BLaER1 treated with 17β-estradiol and CSF1 and Interleukin-3, amounts not matched to agents 10 nM and 100 nM (cell line): ENCODE results near the gene CARF.

Source experiments
- H3K27ac ChIP-seq, 11 experiments: shearing (Covaris generic); formaldehyde crosslinking; 2 replicates each; pipeline ENCODE4 v1.8.1; 2022
- H3K27me3 ChIP-seq, 11 experiments: shearing (Covaris generic); formaldehyde crosslinking; 2 replicates each; pipeline ENCODE4 v1.8.1; 2022
- H3K36me3 ChIP-seq, 11 experiments: shearing (Covaris generic); formaldehyde crosslinking; 2 replicates each; pipeline ENCODE4 v1.8.1; 2022
- H3K4me1 ChIP-seq, 10 experiments: shearing (Covaris generic); formaldehyde crosslinking; 2 replicates each; pipeline ENCODE4 v1.8.1; 2022
- H3K4me2 ChIP-seq, 11 experiments: shearing (Covaris generic); formaldehyde crosslinking; 2 replicates each; pipeline ENCODE4 v1.8.1; 2022
- H3K4me3 ChIP-seq, 10 experiments: shearing (Covaris generic); formaldehyde crosslinking; 2 replicates each; pipeline ENCODE4 v1.8.1; 2022
- H3K9ac ChIP-seq, 11 experiments: shearing (Covaris generic); formaldehyde crosslinking; 2 replicates each; pipeline ENCODE4 v1.8.1; 2022
- H3K9me3 ChIP-seq, 11 experiments: shearing (Covaris generic); formaldehyde crosslinking; replicated peaks in 1 of 11; 2 replicates each; pipeline ENCODE4 v1.8.1; 2022
- H4K20me1 ChIP-seq, 11 experiments: shearing (Covaris generic); formaldehyde crosslinking; 2 replicates each; pipeline ENCODE4 v1.8.1; 2022
- Cebpa-rat ChIP-seq, 11 experiments: shearing (Covaris generic); IDR thresholded peaks; 2 replicates each; pipeline ENCODE4 v1.8.1; 2022

CARF gene, protein sequence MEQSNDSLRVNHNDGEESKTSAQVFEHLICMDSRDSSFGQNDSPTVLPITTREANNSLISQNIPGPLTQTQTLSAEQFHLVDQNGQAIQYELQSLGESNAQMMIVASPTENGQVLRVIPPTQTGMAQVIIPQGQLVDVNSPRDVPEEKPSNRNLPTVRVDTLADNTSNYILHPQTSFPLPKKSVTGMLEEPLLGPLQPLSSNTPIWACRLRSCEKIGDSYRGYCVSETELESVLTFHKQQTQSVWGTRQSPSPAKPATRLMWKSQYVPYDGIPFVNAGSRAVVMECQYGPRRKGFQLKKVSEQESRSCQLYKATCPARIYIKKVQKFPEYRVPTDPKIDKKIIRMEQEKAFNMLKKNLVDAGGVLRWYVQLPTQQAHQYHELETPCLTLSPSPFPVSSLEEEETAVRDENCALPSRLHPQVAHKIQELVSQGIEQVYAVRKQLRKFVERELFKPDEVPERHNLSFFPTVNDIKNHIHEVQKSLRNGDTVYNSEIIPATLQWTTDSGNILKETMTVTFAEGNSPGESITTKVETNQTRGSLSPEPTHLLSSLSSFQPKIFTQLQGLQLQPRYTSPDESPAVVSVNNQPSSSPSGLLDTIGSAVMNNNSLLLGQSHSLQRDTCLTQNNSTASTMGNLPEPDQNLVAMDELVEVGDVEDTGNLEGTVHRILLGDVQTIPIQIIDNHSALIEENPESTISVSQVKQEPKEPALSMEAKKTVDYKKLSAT

DNA sequence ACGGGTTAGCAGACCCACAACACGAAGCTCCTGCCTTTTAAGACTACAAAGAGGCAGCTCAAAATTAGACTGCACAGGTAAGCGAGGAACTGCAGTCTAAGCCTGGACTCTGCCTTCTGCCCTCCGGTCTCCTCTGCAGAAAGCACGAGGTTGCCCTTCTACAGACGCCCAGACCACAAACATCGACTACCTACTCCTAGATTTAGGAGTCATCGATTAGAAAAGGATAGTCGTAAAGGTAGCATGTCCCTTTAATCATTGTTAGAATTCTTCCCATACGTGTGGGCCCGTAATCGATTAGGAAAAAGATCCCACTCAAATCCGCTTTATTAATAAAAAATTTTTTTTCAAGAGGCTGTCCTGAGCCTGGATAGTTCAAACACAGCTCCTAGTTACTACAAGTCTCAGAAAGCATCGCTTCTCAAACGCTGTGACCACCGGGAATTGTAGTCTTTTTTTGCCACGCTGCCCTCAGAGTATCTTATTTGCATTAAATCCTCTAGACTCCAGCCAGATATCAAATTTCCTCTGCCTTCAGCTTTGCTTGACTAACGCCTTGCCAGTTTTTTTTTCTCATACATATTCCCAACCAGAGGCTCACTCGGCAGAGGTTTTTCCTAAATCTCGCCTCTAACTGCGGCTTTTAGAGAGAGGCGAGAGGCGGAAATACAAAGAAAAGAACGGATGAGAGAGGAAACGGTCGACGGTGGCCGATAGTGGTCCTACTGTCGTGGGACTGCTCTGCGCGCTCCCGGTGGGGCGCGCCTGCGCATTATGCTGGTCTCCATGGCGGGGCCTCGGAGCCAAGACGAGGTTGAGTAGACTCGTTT is at the start of gene CARF, which contains the start of gene WDR12:
Gene CARF (plus strand): TSS at position 764 of the 830 bp plus-strand sequence. CDS start 29,628 bp downstream, outside the sequence.
Gene WDR12 (minus strand): TSS at position 162 of the 830 bp plus-strand sequence. CDS start 197 bp downstream, outside the sequence.
- Histone ChIP-seq H3K27ac (peak within 1 kb of the TSS; percentile 69 to 97 (median 91)), H3K4me2 (peak within 1 kb of the TSS; percentile 86 to 97 (median 90)), H3K9ac (peak within 1 kb of the TSS; percentile 80 to 94 (median 89)), H3K4me1 (peaks cover 25 to 35% (median 31%) of the 10 kb centered on the region in 10 experiments), H3K9me3 (no peaks in the 10 kb centered on the region; a peak in 2 of 22 replicates), H3K36me3 (peaks cover 0 to 30% (median 20%) of the 10 kb centered on the region in 11 experiments; a peak in 18 of 22 replicates), H3K4me3 (peak within 1 kb of the TSS; percentile 75 to 89 (median 81)), H4K20me1 (peaks cover 0 to 31% (median 19%) of the 10 kb centered on the region in 11 experiments; a peak in 11 of 22 replicates), H3K27me3 (no peaks in the 10 kb centered on the region)
- TF ChIP-seq Cebpa-rat (IDR thresholded peaks at IDR 0.05) = no peak

DNA sequence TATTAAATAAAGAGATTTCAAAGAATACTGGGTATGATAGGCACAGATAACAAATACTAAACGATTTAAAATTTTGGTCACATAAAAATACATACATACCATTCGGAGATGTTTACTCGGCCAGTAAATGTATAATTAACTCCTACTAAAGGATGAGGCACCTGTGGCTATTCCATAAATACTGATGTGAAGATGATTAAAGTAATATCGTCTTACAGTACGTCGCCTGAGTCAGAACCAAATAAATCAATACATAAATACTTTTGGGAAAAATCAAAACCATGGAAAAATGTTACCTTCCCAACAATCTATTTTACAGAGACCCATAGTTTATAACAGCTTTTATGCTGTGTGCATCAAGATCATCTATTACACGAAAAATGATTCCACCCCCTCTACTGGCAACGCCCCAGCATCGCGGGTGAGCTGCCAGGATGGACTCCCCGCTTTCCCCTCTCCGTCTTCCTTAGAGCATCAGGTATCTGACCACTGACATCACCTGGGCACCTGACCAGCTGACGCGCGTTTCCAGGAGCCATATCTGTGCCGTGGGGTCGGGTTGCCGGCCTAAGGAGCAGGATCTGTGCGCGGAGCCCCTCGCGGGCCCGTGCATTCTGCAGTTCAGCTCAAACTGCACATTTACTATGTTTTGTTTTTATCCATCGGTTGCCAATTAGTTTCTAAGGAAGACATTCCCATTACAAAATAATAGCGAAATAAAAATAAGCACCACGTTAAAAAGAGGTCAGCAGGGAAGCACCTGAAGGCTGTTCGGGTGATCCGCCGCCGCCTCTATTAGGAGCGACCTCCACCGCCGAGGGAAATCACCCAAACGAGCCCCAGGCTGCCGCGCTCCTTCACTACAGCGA is 41.4 kb upstream of the CARF start:
- H3K4me3 ChIP-seq = peak overlapping the region; percentile 67 to 95 (median 84)
- H3K4me2 ChIP-seq = peak overlapping the region; percentile 81 to 97 (median 88)
- no peaks in the 10 kb centered on the region for H3K27me3 ChIP-seq
- peaks cover 0 to 5% (median 0%) of the 10 kb centered on the region in 10 experiments; a peak in 3 of 20 replicates for H3K4me1 ChIP-seq
- peak overlapping the region; percentile 37 to 89 (median 84); a peak in 21 of 22 replicates for H3K27ac ChIP-seq
- no peak for TF ChIP-seq Cebpa-rat (IDR thresholded peaks at IDR 0.05)
- no peaks in the 10 kb centered on the region for H3K36me3 ChIP-seq
- H3K9me3 ChIP-seq = no peaks in the 10 kb centered on the region
- H3K9ac ChIP-seq = peak overlapping the region; percentile 80 to 92 (median 87)
- no peaks in the 10 kb centered on the region for H4K20me1 ChIP-seq

DNA sequence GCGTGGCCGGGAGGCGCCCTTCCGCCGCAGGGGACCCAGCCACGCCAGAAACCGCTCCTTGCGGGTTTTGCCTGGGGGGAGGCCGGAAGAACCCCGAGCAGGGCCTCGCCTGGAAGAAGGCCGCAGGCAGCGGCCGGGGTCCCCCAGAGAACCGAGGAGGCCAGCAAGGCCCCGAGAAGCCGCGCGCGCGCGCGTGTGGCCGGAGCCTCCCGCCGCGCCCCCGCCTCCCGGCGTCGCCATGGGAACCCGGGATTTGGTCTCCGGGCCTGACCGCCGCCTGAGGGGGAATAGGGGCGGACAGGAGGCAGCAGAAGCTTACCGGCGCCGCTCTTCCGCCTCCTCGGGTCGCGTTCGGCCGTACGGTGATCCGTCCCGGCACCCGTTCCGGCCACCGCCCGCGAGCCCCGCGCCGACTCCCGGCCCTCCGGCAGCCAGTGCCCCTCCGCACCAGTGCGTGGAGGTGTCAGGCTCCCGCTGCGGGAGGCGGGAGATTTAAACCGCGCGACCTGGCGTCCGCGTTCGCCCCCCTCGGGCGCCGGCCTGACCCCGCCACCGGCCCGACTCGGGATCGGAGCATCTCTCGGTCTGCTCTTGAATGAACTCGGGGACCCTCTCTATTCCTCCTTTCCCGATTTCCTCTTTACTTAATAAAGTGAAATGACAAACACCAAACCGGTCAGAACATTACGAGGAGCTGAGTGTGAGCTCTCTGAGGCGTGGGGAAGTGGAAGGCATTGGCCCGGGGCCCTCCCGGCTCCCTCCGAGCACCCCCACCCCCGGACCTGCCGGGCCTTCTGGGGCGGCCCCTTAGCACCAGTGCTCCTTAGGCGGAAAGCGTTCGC is 40.6 kb upstream of the CARF start, which contains the start of gene ICA1L:
Gene ICA1L (minus strand): TSS at position 467 of the 842 bp plus-strand sequence. CDS start 42,757 bp downstream, outside the sequence.
- Histone ChIP-seq H3K4me2 (peak within 1 kb of the TSS; percentile 81 to 97 (median 88)), H3K27ac (peak within 1 kb of the TSS; percentile 37 to 89 (median 84); a peak in 21 of 22 replicates)

DNA sequence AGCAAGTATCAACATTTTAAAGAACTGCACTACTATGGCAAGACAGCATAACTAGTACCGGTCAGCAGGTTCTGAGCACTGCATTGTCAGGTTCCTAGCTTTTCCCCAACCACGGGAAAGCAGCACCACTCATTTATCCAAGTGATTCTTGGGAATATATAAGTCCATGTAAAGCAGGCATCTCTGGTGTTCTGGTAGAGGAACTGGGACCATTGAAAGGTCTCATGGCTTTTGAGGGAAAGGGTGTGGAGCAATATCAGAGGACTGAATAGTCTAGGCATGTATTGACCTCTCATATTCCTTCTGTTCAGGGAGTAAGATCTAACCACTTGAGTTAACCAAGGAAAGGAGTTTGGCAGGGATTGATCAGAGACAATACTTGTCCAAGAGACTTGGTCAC is 34.4 kb upstream of the CARF start:
- Histone ChIP-seq H3K9me3 (no peaks in the 10 kb centered on the region), H3K36me3 (peaks cover 48 to 68% (median 53%) of the 10 kb centered on the region in 11 experiments)

More for the DNA sequence above, 40.6 kb upstream of the CARF start, which contains the start of gene ICA1L:
- Histone ChIP-seq H4K20me1 (no peaks in the 10 kb centered on the region), H3K4me3 (peak within 1 kb of the TSS; percentile 67 to 95 (median 84)), H3K27me3 (no peaks in the 10 kb centered on the region), H3K36me3 (peaks cover 0 to 7% (median 0%) of the 10 kb centered on the region in 11 experiments; a peak in 4 of 22 replicates), H3K9me3 (no peaks in the 10 kb centered on the region), H3K9ac (peak within 1 kb of the TSS; percentile 80 to 92 (median 87)), H3K4me1 (peaks cover 0 to 5% (median 0%) of the 10 kb centered on the region in 10 experiments; a peak in 3 of 20 replicates)
- no peak for TF ChIP-seq Cebpa-rat (IDR thresholded peaks at IDR 0.05)

DNA sequence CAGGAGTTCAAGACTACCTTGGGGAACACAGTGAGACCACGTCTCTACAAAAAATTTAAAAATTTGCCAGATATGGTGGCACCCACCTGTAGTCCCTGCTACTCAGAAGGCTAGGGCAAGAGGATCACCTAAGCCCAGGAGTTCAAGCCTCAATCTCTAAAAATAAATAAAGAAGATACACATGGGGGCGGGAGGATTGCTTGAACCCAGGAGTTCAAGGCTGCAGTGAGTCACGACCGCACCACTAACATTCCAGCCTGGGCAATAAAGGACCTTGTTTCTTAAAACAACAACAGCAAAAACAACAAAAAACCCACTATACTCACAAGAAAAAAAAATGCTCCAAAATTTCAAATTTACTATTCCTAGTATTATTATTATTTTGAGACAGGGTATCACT is 30.5 kb upstream of the CARF start:
- H3K27ac ChIP-seq = no peak overlapping the region
- TF ChIP-seq Cebpa-rat (IDR thresholded peaks at IDR 0.05) = no peak
- H3K9ac ChIP-seq = no peak overlapping the region
- no peak overlapping the region for H3K4me2 ChIP-seq
- H3K4me3 ChIP-seq = no peak overlapping the region
- no peaks in the 10 kb centered on the region for H3K4me1 ChIP-seq
- peaks cover 0 to 5% (median 0%) of the 10 kb centered on the region in 11 experiments; a peak in 1 of 22 replicates for H4K20me1 ChIP-seq
- no peaks in the 10 kb centered on the region for H3K9me3 ChIP-seq
- peaks cover 84 to 99% (median 91%) of the 10 kb centered on the region in 11 experiments for H3K36me3 ChIP-seq
- no peaks in the 10 kb centered on the region for H3K27me3 ChIP-seq

More for the DNA sequence above, 34.4 kb upstream of the CARF start:
- TF ChIP-seq Cebpa-rat (IDR thresholded peaks at IDR 0.05) = no peak
- Histone ChIP-seq H4K20me1 (no peaks in the 10 kb centered on the region), H3K4me2 (no peak overlapping the region), H3K27ac (no peak overlapping the region), H3K27me3 (no peaks in the 10 kb centered on the region), H3K4me3 (no peak overlapping the region), H3K4me1 (no peaks in the 10 kb centered on the region), H3K9ac (no peak overlapping the region)

DNA sequence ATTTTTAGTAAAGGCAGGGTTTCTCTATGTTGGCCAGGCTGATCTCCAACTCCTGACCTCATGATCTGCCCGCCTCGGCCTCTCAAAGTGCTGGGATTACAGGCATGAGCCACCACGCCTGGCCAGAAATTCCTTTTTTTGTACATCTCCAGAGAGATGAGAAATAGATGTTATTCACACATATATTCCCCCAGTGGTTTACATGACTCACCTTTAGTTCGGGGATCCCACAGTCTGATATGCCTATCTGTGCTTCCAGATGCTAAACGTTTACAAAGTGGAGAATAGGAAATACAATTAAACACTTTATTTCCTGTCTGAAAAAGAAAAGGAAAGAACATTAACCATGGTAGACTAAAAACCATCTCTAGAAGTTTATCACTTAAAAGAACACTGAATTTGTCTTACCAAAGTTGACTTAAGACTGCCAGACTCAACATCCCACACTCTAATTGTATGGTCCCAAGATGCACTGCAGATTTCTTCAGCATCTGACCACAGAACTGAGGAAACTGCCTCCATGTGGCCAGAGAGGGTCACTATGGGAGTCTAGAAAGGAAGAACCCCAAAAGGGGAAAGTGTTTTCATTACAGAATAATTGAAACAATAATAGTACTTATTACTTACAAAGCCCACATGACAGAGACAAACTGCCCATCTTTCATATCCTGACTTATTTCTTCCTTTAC is 27.9 kb upstream of the CARF start:
- no peaks in the 10 kb centered on the region for H3K4me1 ChIP-seq
- no peak overlapping the region for H3K27ac ChIP-seq
- TF ChIP-seq Cebpa-rat (IDR thresholded peaks at IDR 0.05) = no peak
- no peak overlapping the region for H3K4me3 ChIP-seq
- peaks cover 0 to 5% (median 0%) of the 10 kb centered on the region in 11 experiments; a peak in 1 of 22 replicates for H4K20me1 ChIP-seq
- H3K4me2 ChIP-seq = no peak overlapping the region
- H3K36me3 ChIP-seq = peaks cover 88 to 100% (median 96%) of the 10 kb centered on the region in 11 experiments
- no peak overlapping the region for H3K9ac ChIP-seq
- H3K9me3 ChIP-seq = no peaks in the 10 kb centered on the region
- no peaks in the 10 kb centered on the region for H3K27me3 ChIP-seq
